GM12865 (cell line): ENCODE measurements around the gene SORCS3.

Experiments used
- DNase-seq: peaks from one replicate; pipeline ENCODE4 v3.0.0; 2010; ENCODE audit warnings: low read depth
- H3K4me3 ChIP-seq: 2 replicates; pipeline ENCODE4 v1.5.1; 2011; ENCODE audit warnings: mild to moderate bottlenecking, low read depth, low read length, control low read depth
- CTCF ChIP-seq: IDR thresholded peaks from 2 replicates; pipeline ENCODE4 v1.5.1; 2011; ENCODE audit warnings: low read length, control low read depth, low read depth, inconsistent platforms; ENCODE audit not compliant: insufficient read depth; ENCODE audit errors: missing control alignments

SORCS3 gene

GRCh38 chr10:105252911-105253310 is 611.8 kb downstream of the SORCS3 start:
- TF ChIP-seq CTCF: no peak
- DNase-seq: no peak
- no peak overlapping the region for H3K4me3 ChIP-seq

GRCh38 chr10:105253515-105254212 is 612.6 kb downstream of the SORCS3 start:
- no peak for TF ChIP-seq CTCF
- no peak overlapping the region for H3K4me3 ChIP-seq
- no peak for DNase-seq

DNA sequence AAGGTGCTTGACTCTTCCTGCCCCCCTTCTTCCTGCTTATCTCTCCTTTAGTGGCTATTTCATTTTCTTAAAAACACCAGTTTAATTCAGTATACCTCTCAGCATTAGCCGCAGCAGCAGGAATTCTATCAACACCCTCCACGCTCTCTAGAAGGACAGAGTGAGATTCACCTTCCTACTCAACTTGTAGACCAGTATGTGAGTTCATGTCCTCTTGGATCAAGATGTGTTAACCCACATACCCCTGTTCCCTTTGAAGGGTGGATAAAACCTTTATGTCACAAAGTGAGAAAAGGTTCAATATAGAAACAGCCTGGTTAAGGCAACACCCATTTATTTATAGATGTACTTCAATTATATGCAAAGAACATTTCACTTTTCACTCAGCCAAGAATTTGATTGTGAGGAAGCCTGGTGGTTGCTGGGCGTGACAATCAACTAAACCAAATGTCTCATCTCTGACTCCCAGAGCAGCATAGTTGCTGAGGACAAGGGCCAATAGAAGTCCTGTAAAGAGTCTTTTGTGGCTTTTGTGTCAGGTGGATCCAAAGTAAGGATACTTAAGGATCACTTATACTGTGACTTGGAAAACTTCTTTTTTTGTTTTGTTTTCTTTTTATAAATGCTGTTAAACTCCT is 617.1 kb downstream of the SORCS3 start:
- H3K4me3 ChIP-seq: no peak overlapping the region
- no peak for TF ChIP-seq CTCF
- DNase-seq: no peak

DNA sequence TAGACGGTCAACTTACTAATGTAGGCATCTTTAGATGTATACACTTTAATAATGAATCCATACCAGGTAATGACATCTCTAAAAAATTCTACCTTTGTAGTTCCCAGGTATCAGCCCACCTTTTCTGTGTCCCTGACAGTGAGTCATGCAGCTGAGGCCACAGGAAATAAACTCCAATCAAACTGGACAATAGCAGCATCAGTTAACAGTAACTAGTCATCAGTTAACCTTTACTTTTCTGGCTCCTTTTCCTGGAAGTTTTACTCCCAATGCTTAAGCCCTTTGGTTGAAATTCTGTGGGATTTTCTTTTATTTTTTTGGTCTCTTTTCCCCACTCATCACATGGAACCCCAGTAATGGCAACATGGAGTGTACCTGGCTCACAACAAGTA is 617.6 kb downstream of the SORCS3 start:
- TF ChIP-seq CTCF: no peak
- H3K4me3 ChIP-seq: no peak overlapping the region
- no peak for DNase-seq

GRCh38 chr10:105259201-105259600 is 618.1 kb downstream of the SORCS3 start:
- no peak for DNase-seq
- no peak for TF ChIP-seq CTCF
- H3K4me3 ChIP-seq: no peak overlapping the region

- H3K4me3 ChIP-seq: no peak overlapping the region
- TF ChIP-seq CTCF: no peak
- no peak for DNase-seq
Measured at GRCh38 chr10:105262666-105263065, 621.6 kb downstream of the SORCS3 start.
